ENCODE results near the gene PAM16.

Gene PAM16

DNA sequence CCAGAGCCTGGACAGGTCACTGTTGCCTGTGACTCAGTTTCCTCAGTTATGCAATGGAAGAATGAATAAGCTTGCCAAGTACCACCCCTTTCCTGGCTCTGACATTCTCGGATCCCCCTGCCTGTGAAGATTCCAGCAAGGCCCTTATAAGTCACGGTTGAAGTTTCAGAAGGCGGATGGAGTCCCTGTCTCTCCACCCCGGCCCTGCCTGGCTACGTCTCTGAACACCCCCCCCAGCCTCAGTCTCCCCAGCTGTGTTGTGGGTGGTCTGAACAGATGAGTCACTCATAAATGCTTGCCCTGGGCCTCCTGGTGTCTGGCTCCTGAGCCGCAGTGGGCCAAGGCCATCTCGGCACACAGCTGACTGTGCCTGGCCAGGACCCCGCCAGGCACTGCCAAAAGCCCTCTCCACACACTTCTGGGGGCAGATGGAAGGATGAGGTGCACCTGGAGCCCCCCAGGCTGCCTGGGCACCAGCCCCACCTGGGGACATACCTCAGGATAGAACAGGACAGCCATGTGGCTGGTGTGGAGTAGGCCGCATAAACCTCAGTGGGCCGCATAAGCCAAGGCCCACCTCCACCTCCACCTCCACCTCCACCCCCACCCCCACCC lies 35.9 kb upstream of the PAM16 start:
- in situ Hi-C loops (cut with HindIII; ENCODE audit: low sequenced_read_pairs): no loop called here
- no peak for DNase-seq (ENCODE audit: low read depth, low spot score)
- no peak overlapping the region for H3K4me3 ChIP-seq (ENCODE audit: low read depth, low read length)
- TF ChIP-seq, protein P1, sequence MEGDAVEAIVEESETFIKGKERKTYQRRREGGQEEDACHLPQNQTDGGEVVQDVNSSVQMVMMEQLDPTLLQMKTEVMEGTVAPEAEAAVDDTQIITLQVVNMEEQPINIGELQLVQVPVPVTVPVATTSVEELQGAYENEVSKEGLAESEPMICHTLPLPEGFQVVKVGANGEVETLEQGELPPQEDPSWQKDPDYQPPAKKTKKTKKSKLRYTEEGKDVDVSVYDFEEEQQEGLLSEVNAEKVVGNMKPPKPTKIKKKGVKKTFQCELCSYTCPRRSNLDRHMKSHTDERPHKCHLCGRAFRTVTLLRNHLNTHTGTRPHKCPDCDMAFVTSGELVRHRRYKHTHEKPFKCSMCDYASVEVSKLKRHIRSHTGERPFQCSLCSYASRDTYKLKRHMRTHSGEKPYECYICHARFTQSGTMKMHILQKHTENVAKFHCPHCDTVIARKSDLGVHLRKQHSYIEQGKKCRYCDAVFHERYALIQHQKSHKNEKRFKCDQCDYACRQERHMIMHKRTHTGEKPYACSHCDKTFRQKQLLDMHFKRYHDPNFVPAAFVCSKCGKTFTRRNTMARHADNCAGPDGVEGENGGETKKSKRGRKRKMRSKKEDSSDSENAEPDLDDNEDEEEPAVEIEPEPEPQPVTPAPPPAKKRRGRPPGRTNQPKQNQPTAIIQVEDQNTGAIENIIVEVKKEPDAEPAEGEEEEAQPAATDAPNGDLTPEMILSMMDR (IDR thresholded peaks at IDR 0.05; ENCODE audit: low read depth, low read length): no peak

GRCh38 chr16:4386451-4386805 lies 35.3 kb upstream of the PAM16 start:
- TF ChIP-seq, protein P1 (IDR thresholded peaks at IDR 0.05; ENCODE audit: low read depth, low read length): no peak
- DNase-seq (ENCODE audit: low read depth, low spot score): no peak
- no peak overlapping the region for H3K4me3 ChIP-seq (ENCODE audit: low read depth, low read length)
- in situ Hi-C loops (cut with HindIII; ENCODE audit: low sequenced_read_pairs): no loop called here

DNA sequence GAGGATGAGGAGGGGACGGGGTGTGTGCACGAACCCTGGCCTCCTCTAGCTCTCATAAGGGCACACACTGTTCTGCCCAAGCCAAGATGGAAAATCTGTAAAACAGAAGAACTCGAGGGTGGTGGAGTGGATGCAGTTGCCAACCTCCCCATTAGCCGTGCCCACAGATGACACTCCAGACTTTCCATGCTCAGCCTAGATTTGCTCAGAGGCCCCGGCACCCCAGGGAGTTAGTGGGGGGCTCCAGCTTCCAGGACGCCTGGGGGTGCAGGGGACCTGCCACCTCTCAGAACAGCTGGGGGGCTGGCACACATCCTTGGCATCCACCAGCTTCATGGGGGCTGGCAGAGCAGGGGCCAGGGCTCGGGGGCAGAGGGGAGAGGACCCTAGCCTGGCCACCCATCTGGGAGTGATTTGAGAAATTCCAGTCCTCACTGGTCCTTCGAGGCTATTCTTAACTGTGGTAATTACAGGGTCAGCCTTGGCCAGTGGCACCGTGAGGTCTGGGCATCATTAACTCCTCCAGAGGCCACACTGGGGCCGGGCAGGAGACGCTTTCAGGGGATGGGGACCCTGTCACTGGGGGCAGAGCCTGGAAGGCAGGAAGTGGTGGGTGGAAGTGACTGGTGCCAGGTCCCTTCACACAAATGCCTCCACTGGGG lies 34.8 kb upstream of the PAM16 start:
- H3K4me3 ChIP-seq (ENCODE audit: low read depth, low read length): no peak overlapping the region
- DNase-seq (ENCODE audit: low read depth, low spot score): no peak
- in situ Hi-C loops (cut with HindIII; ENCODE audit: low sequenced_read_pairs): no loop called here
- TF ChIP-seq, protein P1 (IDR thresholded peaks at IDR 0.05; ENCODE audit: low read depth, low read length): no peak

GRCh38 chr16:4385066-4385788 lies 34.1 kb upstream of the PAM16 start:
- TF ChIP-seq, protein P1 (IDR thresholded peaks at IDR 0.05; ENCODE audit: low read depth, low read length): no peak
- in situ Hi-C loops (cut with HindIII; ENCODE audit: low sequenced_read_pairs): no loop called here
- DNase-seq (ENCODE audit: low read depth, low spot score): no peak
- no peak overlapping the region for H3K4me3 ChIP-seq (ENCODE audit: low read depth, low read length)

DNA sequence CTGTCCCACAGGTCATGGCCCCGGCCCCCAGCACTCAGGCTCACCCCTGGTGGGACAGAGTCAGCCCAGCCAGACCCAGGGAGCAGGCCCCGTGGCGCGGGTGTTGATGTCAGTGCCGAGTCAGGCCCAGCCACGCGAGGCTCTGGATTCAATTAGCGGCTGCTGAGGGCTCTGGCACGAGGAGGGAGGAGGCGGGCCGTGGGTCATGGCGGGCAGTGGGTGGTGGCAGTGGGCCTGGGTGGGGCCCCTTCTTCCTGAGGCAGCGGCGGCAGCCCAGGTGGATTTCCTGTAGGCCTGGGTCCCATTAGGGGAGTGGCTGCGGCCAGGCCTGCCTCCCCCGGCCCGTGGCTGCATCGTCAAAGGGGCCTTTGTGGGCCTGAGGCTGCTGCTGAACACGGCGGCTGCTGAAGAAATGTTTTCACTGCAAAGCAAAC lies 33.4 kb upstream of the PAM16 start:
- H3K4me3 ChIP-seq (ENCODE audit: low read depth, low read length): no peak overlapping the region
- DNase-seq (ENCODE audit: low read depth, low spot score): no peak
- TF ChIP-seq, protein P1 (IDR thresholded peaks at IDR 0.05; ENCODE audit: low read depth, low read length): no peak
- in situ Hi-C loops (cut with HindIII; ENCODE audit: low sequenced_read_pairs): no loop called here

- no peak overlapping the region for H3K4me3 ChIP-seq (ENCODE audit: low read depth, low read length)
- DNase-seq (ENCODE audit: low read depth, low spot score): no peak
- in situ Hi-C loops (cut with HindIII; ENCODE audit: low sequenced_read_pairs): no loop called here
- TF ChIP-seq, protein P1 (IDR thresholded peaks at IDR 0.05; ENCODE audit: low read depth, low read length): no peak
Observed at GRCh38 chr16:4383591-4384444, 32.7 kb upstream of the PAM16 start.

Measured in astrocyte of the spinal cord (primary cell).